Hematopoietic multipotent progenitor cell treated with erythropoietin and hydrocortisone succinate and interleukin-3 and kit ligand, for 17 days (in vitro differentiated cells): Measurements from ENCODE around the gene AJUBA.
A peak's percentile ranks its signal among the peaks of the same experiment; 100 is the strongest.
"Not testable (repeated sequence)": the region's sequence is repeated elsewhere in the genome, so short reads cannot be mapped to it uniquely, and the experiment has no call there.

Experiments
- DNase-seq: peaks from one replicate; pipeline ENCODE4 v3.0.0-alpha.2; 2015; ENCODE audit warnings: low spot score

Gene AJUBA

DNA sequence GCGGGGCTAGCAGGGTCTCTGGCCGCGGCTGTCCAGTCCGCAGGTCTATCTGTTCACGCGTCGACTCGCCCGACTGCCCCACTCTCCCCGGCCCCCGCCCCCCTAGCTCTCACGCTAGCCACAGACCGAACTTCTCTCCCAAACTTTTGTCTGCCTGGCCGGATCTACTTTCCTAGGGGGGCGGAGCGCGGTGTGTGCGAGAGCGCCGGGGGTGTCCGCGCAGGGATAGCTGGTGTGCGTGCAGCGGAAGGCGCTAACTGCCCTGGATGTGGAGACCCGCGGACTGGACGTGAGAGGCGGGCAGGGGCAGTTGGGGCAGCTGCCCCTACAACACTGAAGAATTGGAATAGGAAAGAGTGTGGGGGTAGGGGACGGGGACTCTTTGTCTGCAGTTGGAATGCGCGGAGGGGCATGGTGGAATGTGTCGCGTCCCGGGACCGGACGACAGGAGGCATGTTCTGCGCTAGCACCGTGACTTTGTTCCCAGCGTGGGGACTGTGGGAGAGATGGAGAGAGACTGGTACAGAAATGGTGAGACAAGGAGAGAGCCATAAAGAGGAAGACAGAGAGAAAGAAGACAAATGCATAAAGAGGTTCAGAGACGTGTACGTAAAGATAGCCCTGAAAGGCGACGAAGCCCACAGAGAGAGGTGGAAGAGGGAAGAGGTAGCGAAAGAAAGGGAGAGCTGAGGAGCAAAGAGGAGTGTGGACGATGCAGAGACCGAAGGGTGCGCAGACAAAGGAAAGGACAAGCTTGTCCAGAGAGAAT is at the start of gene AJUBA:
Gene AJUBA (minus strand): TSS at position 75 of the 769 bp plus-strand sequence. CDS start 285 bp downstream, outside the sequence.
- peak; percentile 41 for DNase-seq

DNA sequence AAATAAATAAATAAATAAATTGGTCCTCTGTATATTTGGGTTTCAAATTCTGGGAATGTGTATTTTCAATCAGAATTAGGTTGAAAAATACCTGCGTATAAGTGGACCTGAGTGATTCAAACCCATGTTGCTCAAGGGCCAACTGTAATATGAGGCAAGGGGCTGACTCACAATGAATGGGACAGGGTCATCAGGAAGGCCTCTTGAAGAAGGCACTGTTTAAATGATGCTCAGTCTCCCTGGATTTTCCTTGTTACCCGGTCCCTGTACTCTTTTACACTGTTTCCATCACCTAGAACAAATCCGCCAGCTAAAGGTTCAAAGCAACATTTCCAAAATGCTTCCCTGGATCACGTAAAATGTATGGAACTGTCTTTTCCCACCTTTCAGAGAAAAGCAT is 48.6 kb upstream of the AJUBA start:
- no peak for DNase-seq

DNA sequence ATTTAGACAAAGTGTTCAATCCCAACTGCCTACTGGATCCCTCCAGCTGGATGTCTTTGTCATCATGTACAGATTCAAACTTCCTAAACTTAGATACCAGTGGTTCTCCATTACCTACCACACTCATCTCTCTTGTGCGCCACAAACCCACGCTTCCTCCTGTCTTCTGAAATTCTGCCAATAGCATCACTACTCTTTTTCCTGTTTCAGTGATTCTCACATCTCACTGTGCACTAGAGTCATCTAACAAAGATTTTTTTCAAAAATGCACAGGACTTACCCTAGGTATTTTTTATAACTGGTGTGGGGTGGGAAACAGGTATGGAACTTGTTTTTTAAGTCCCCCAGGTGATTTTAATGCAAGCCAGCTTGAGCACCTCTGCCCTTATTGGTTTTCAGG is 46.4 kb upstream of the AJUBA start:
- DNase-seq: no peak

DNA sequence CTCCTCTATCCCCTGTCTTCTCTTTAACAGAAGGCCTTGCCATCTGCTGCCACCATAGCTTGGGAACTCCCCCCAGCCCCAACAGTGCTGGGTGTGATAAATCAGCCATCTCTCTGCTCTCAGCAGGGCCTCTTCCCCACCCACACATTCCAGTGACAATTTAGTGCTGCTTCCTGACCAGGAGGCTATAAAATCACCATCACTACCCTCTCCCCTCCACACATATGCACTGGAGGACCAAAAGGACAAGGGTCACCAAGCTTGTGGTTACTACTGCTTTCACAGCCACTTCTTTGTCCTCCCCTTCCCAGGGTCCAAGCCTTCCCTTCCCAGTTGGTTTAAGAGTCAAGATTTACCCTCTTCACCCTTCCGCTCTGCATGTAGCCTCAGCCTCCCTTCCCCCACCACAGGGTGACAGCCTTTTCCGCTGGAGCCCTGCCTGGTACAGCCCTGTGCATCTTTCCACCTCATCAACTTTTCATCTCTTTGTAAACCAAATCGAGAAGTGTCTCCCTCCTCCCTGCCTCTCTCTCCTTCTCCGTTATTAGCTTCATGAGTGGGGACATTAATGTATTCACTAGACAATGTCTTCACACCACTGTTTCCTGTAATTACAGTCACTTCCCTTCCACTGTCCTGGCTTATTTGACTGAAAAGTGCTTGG is 42.9 kb upstream of the AJUBA start:
- no peak for DNase-seq

DNA sequence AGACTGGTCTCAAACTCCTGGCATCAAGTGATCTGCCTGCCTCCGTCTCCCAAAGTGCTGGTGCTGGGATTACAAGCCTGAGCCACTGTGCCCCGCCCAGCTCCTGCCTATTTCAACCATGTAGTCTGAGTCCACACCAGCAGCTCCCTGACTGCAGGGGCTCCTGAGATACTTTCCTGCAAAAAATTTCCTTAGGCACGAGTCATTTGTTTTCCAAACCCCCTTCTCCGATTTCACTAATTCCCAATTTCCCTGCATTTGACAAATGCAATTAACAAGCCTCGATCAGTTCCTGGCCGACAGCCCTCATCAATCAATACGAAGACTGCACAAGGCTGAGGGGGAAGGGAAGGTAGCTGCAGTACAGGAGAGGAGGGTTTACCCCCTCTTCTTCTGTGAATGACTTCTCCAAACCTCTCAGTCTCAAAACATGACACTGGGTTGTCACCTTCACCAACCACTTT is 42.3 kb upstream of the AJUBA start:
- DNase-seq: no peak

DNA sequence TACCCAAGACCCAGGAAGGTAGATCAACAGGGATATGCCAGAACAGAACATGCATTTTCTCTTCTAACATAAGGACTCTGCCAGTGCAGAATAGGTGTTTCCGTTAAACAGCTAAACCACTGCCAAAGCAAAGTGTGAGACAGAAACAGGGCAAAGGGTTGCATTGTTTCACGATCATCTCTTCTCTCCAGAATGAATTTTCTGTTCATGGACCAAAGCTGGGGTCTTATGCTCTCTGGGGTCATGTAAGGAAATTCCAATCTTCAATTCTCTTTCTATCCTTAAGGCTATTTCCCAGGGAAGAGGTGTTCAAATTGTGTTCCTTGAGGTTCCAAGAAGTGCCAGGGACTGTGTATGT is 41.4 kb upstream of the AJUBA start:
- no peak for DNase-seq

DNA sequence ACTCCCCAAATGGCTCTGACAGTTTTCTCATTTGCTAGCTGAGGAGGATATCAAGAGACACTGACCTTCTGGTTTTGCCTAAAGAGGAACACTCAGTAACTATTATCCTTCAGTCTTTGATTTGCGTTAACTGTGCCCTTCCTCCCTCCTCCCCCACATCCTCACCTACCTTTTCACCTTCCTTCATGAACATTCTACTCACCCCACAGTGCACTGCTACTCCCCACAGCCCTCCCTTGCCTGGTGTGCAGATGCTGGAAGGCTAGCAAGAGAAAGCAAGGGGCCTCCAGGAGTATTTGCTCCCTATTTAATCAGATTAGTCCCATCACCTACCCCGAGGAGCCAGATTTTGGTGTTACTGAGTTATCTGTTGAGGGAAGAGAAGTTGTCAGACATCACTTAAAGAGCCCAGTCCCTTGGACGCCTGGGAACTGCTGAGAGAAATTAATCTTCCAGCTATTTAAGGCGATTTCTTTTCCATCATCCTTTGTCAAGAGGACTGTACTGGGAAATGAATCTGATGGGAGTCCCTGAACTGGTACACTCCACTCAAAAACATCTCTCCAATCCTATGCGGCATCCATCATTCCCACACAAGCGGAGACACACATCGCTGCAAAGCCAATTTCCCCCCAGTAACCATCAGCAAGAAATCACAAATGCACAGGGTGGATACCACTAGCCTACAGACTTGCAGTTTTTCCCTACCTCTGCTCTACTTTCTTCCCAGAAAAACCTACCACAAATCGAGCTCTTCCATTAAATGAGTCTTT is 40.9 kb upstream of the AJUBA start:
- DNase-seq: no peak

DNA sequence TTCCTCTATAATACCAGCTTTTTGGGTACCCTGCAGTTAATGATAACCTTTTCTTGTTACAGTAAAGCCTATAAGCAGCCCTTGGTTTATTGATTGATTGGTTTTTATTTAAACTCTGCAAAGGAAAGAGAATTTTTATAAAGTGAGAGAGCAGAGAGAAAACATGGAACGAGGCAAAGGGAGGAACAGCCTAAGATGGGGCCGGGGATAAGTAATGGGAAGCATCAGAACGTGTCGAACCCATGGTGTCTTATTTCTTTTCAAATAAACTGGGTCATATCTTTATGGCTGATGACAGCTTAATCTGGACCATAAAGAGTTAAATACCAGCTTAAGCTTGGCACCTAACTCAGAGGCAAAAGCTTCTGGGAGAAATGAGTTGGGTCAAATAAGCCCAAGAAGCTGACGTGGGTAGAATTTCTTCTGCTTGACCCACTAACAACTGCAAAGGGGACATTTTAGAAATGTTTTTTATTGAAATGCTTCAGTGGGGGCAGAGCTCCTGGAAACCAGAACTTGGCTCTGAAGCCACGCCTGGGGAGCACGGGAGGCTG is 39.6 kb upstream of the AJUBA start:
- no peak for DNase-seq

DNA sequence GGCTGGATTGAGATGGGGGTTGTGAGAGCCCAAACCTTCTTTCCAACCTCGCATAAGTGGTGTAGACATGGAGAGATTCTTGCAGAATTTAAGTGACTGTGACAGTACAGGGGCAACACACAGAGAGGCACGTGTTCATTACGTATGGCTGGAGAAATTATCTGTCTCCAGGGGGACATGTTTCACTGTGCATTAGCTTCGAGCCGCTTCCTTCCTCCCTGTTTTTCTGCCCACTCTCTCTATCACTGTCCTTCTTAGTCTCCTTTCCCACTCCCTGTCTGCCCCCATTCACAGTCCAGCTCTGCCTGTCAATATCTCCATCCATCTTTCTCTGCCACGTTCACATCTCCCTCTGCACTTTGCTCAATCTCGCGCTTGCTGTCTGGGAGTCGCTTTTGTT is 39.1 kb upstream of the AJUBA start:
- DNase-seq: no peak

DNA sequence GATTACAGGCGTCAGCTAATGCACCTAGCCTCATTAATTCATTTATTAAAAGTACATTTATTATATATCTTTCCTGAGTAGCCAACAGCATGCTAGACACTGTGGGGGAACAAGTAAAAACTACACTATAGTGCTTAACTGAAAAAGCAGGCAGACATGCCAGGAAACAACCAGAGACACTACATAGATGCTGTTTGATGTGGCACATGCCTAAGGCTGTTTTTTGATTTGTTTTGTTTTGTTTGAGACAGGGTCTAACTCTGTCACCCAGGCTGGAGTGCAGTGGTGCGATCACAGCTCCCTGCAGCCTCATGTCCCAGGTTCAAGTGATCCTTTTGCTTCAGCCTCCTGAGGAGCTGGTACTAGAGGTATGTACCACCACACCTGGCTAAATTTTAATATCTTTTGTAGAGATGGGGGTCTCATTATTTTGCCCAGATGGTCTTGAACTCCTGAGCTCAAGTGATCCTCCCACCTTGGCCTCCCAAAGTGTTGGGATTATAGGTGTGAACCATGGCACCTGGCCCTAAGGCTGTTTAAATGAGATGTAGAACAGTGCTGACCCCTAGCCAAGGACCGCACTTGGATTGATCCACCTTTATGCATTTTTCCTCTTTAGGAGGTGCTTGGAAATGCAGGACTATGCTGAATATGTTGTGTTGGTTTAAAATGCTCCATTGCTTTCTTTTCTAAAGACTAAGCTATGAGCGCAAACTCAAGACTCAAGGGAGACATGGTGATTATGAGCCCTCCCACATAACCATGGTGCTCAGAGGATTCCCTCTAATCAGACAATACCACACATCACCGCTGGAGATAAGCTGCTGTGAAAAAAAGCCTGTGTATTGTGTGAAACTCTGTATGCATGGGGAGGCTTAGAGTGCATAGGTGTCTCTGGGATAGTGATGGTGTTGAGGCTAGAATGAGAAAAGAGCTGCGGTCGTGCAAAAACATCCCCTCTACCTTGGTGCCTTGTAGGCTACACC is 38.1 kb upstream of the AJUBA start:
- no peak for DNase-seq

DNA sequence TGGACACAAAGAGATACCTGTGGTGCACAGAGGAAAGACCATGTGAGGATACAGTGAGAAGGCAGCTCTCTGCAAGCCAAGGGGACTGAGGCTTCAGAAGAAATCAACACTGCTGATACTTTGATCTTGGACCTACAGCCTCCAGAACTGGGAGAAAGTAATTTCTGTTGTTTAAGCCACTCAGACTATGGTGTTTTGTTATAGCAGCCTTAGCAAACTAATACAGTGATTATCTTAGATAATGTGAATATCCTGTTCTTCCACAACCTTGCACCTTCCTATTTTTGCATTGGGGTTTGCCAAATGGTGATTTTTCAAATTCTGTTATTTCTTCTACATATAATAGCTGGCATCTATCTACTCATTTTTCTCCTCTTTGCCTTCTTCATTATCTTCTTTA is 35.8 kb upstream of the AJUBA start:
- DNase-seq: no peak

DNA sequence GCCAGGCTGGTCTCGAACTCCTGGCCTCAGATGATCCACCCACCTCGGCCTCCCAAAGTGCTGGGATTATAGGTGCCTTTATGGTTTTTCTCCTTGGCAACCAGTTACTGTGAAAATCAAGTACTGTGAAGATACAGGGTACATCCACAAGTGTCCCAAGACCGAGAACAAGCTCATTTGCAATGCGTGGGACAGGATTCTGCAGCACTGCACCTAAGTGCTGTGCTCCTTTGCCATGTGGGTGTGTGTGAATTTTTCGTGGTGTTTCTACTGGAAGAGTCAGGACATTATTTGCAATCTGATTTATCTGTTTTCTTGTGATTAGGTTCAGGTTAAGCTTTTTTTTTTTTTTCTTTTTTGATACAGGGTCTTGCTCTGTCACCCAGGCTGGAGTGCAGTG is 34.7 kb upstream of the AJUBA start:
- no peak for DNase-seq

DNA sequence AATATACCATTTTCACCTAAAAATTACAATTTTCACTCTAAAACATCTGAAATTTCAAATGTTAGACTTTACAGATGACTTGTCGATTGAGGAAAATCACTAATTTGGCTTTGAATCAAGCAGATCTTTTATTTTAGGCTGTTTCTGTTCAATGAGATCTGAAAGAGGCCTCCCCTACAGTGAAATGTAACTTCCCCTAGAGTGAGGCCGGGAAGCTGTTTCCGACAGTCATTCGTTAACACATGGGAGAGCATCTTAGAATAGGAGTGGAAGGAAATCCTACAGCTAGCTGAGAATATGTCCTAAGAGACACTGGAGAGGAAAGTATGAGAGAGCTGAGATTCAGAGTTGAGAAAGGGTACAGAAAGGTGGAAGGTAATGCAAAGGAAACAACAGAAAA is 33.3 kb upstream of the AJUBA start:
- no peak for DNase-seq

DNA sequence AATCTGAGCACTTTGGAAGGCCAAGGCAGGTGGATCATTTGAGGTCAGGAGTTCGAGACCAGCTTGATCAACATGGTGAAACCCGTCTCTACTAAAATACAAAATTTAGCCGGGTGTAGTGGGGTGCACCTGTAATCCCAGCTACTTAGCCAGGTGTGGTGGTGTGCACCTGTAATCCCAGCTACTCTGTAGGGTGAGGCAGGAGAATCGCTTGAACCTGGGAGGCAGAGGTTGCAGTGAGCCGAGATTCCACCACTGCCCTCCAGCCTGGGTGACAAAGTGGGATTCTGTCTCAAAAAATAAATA is 31.4 kb upstream of the AJUBA start:
- DNase-seq: not testable (repeated sequence)

DNA sequence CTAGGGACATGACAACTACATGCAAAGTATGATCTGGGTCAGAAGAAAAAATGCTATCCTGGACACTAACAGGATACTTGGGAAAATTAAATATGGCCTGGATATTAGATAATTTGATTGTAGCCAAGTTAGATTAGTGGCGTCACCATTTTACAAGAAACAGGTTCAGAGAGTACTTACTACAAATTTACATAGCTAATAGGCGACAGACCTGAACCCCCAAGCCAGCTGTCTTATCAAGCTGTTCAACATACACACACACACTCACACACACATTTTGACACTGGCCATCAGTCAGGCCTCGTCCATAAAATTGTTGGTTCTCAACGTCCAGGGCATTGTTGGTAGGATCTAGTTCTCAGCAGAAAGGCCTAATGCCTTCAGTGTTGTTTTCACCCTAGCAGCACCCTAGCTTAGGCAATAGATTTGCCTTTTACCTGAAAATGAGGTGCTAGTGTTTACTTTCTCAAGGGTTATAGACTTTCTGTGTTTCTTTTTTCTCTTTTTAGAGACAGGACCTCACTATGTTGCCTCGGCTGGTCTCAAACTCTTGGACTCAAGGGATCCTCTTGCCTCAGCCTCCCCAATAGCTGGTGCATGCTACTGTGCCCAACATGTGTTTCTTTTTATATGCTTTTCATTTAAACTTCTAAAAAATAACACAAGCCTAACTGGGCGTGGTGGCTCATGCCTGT is 30.9 kb upstream of the AJUBA start:
- no peak for DNase-seq

DNA sequence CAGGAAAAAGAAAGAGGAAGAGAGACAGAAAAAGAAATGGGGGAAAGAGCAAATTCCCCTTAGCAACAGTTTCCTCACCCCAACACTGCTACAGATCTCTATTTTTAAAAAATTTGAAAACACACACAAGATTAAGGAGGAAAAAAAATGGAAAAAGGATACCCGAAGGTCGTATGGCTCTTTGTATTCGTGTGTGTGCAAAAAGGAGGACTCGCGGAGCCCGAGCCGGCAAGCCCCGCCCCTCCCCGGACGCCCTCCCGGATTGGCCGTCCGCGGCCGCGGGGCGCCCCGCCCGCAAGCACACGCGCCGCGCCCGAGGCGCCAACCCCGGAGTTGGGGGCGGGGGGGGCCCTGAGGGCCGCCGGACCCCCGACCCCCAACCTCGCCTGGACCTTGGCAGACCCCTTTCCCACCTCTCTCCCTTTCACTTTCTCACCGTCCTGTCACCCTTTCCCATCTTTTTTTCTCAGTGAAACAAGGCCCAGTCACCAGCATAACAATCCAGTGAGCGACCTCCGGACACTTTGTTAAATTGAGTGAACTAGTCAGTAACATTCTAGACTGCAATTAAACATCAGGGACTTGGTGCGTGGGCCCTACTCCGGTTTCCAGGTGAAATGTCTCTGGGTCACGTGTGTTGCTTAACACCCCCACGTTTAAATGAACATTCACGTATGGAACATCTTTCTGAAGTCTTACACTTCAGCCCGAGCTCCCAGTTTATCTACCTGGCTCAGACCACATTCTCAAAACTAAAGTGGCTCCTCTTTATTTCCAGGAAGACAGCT is 27.8 kb upstream of the AJUBA start, which contains the start of gene C14orf93:
Gene C14orf93 (minus strand): TSS at position 205 of the 788 bp plus-strand sequence. CDS start 11,120 bp downstream, outside the sequence.
- peak; percentile 80 for DNase-seq

DNA sequence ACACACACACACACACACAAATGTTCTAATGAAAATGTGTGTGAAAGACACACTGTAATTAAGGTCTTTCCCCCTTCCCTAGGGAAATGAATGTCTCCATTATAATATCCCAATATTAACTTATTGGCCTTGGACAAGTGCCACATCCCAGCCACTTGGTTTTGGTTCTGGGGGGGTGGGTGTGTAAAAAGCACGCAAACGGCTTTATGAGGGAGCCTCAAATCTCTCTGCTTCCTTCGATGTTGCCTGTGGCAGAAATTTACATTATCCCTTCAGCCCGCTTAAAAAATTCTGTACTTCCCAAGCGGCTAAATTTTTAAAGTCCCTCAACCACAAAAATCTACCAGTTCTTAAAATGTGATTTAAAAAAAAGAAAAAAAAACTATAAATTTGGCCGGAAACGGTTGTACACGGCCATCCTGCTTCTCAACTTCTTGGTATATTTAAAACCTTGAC is 27.2 kb upstream of the AJUBA start:
- no peak for DNase-seq

DNA sequence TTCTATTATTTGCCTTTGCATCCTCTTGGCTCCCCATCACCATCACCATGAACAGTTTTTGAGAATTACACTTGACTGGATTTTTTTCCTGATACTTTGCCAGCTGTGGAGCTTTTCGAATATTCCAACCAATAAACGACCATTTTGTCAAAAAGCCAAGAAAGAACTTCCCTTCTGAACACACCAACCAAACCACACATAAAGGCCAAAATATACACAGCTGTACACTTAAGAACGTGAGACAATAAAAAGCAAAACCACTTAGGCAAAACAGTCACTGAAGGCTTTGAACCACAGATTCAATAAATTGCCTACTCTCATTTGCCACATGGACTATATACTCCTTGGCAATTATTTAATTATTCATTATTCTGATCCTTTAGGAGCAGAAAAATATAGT is 26.5 kb upstream of the AJUBA start:
- DNase-seq: no peak

DNA sequence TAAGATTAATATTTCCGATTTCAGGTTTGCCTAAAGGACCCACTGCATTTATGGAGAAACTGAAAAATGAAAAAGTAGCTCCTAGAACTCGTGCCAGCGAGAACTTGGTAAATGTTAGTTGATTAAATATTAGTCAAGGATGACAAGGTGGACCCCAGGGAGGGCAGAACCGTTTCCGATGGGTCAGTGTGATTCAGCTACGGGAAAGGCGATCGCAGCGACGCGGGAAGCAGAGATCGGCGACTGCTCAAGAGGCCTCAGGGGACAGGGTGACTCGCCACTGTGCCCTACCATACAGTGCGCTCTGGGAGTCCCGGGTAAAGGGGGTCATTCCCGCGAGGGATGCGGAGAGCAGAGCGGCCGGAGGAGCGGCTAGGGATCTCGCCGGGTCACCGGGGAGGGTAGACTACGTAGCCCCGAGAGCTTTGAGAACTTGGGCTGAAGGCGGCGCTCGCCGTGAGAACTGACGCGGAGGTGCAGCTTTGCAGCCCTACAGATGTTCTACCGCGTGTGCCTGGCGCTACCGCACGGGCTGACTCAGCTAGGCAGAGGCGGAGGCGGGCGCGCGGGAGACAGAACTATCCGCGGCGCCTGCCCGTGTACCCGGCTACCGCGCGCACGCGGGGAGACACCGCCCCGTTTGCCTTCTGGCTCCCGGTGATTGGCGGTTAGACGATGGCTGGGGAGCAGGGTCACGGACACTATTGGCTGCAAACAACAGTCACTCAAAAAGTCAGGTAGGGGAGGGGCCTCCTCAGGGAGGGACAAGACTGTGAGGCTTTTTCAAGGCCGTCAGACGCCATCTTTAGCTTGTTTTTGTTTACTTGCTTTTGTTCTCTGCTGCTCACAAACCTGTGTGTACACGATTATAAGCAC is 24.4 kb upstream of the AJUBA start:
- peak; percentile 99 for DNase-seq
